CD4-positive, alpha-beta T cell treated with Interleukin-6 at 100 ng/mL for 8 hours (primary cell): Measurements from ENCODE around the gene PSMG4.

Experiments used
- DNase-seq: peaks from one replicate; pipeline ENCODE4 v3.0.0-alpha.2; 2020; ENCODE audit warnings: mixed read lengths, low spot score

PSMG4 gene

DNA sequence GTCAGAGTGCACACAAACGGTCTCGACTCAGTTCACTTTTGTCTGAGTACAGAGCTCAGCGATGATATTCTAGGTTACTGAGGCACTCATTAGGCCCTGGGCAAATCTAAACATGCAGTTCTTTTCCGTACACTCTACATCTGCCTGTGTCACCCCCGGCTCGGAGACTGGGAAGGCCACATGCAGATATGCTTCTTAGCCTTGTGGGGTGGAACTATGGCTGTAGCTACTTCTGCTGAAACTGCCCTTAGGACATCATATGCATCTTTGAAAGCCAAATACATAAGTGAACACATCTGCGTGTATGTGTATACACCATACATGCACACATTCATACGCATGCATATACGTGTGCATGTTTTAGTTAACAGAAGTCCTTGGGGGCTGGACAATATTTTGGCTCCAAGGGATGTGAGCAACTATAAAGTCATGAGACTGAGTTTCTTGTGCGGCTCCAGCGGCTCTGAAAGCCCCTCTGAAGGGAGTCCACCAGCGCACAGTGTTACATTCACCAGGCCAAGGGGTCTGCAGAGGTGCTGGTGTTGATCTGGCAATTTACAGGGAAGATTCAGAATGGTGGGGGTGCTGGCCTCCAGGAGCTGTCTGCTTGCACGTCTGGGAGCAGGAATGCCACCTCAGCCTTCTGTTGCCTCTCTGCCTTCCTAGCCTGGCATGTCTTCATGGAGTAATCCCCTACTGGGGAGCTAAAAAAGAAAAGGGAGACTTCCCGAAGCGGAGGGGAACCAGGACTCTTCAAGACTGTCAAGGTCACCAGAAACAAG is 31.6 kb downstream of the PSMG4 start:
- DNase-seq: no peak

- no peak for DNase-seq
These were observed 32.1 kb downstream of the PSMG4 start for GRCh38 chr6:3290931-3291211.

GRCh38 chr6:3291346-3291745 is 32.6 kb downstream of the PSMG4 start:
- DNase-seq: no peak

DNA sequence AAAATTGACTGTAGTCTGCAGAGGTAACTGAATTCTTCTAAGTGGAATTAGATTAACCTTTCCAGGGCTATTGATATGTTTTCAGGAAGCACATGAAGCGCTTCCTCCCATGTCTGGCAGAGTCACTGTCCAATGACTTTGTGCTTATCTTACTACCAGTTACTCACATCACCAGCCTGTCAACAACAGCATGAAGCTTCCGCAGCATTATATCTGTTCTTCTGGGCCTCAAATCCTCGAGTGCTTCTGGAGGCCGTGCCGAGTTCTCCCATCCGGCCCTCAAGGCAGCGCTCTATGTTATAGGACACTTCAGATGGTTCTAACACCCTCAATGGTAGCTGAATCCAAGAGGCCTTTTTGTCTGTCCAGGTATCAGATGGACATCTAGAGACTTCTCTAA is 33.2 kb downstream of the PSMG4 start:
- DNase-seq: no peak

DNA sequence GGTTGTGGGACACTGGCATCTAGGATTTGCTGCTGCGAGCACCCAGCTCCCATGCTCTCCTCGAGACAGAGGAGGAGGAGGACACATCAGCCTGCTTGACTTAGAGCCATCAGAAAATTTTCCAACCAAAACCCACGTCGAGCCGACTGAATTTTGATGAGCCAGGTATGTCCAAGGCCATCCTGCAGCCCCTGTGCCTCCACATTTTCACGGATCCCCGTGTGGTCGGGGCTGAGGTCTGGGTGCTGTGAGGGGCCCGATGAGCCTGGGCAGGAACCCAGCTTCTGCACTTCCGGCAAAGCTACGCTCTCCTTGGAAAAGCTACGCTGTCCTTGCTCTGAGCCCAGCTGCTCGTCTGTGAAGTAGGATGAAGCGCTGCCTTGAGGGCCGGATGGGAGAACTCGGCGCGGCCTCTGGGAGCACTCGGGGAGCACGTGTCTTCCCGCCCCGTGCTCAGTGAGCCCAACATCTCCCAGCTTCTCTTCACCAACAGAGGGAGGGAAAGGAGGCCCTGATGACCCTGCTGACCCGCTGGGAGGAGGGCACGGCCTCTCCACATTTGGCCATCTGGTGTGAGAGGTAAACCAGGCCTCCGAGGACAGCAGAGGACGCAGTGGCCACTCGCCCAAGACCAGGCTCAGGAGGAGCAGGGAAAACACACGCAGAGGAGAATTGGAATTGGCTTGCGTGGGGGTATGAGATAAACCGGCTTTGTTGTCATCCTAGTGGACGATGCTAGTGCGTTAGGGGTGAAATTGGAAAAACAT is 33.9 kb downstream of the PSMG4 start:
- DNase-seq: no peak

- DNase-seq: no peak
These were observed 34.8 kb downstream of the PSMG4 start for GRCh38 chr6:3293271-3294155.

DNA sequence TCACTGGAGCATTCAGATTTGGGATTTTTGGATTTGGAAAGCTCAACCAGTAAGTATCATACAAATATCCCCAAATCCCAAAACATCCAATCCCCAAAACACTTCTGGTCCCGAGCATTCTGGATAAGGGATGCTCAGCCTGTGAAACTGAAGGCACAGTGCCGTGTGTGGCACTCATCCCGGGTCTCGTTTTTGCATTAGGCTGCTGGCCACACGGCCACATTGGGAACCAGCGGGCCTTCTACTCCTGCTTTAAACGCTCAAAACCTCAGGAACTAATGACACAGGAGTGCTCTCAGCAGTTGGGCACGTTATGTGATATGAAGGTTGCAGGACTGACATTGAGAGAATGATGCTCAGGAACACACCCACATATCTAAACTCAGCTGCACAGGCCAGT is 35.6 kb downstream of the PSMG4 start:
- DNase-seq: no peak

GRCh38 chr6:3294921-3295871 is 36.4 kb downstream of the PSMG4 start:
- DNase-seq: no peak

DNA sequence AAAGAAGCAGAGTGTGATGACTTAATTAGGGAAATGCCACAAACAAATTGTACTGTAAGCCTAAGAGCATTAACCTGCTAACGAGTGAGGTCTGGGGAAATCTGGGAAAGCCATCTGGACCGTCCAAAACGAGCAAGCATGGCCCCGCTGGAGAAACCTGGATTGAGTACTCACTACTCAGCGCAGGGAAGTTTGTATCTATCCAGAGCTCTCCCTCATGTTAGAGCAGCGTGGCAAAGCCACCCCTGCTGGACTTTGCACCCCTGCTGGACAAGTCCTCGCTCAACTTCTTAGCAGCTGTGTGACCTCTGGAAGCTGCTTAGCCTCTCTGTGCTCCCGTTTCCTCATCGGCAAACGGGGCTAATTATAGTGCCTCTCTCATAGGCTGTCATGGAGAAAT is 37.3 kb downstream of the PSMG4 start:
- no peak for DNase-seq

- DNase-seq: no peak
These were observed 37.8 kb downstream of the PSMG4 start for GRCh38 chr6:3296537-3296936.

- no peak for DNase-seq
These were observed 38.3 kb downstream of the PSMG4 start for GRCh38 chr6:3297006-3297405.

- no peak for DNase-seq
These were observed 39.2 kb downstream of the PSMG4 start for GRCh38 chr6:3297909-3298308.

DNA sequence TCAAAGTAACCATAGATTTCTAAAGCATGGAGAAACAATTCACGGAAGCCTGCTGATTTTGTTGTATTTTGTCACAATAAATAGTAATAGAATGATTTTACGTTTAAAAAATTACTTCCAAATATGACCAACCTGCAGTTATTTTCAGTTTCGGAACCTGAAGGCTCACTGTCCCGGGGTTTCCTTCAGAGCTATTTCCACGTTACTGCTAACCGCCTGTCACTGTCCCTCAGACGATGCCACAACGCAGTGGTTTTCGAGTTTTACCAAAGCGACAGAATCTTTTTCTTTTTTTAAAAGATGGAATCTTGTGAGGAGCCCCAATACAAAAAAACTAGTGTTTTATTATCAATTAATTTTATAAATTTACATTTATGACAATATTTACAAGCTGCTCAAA is 40.5 kb downstream of the PSMG4 start:
- DNase-seq: no peak

- no peak for DNase-seq
These were observed 42.8 kb downstream of the PSMG4 start for GRCh38 chr6:3301506-3301905.

- no peak for DNase-seq
These were observed 45.2 kb downstream of the PSMG4 start for GRCh38 chr6:3303795-3304411.

- no peak for DNase-seq
These were observed 45.9 kb downstream of the PSMG4 start for GRCh38 chr6:3304500-3305215.

- no peak for DNase-seq
These were observed 46.4 kb downstream of the PSMG4 start for GRCh38 chr6:3305216-3305565.

DNA sequence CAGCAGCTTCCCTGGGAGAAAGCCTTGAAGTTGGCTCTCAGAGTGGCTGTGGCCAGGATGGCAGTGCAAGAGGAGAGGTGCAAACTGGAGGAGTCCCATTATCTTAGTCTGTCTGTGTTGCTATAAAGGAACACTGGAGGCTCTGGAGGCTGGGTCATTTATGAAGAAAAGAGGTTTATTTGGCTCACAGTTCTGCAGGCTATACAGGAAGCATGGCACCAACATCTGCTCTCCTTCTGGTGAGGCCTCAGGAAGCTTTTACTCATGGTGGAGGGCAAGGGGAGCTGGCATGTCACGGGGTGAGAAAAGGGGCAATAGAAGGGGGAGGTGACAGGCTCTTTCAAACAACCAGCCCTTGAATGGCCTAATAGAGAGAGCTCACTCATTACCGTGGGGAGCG is 47.1 kb downstream of the PSMG4 start:
- no peak for DNase-seq

- no peak for DNase-seq
These were observed 48.1 kb downstream of the PSMG4 start for GRCh38 chr6:3306848-3307247.

- no peak for DNase-seq
These were observed 48.7 kb downstream of the PSMG4 start for GRCh38 chr6:3307436-3307835.

GRCh38 chr6:3308106-3308505 is 49.4 kb downstream of the PSMG4 start:
- no peak for DNase-seq
